ENCODE results near the gene MMP14.

Gene MMP14

DNA sequence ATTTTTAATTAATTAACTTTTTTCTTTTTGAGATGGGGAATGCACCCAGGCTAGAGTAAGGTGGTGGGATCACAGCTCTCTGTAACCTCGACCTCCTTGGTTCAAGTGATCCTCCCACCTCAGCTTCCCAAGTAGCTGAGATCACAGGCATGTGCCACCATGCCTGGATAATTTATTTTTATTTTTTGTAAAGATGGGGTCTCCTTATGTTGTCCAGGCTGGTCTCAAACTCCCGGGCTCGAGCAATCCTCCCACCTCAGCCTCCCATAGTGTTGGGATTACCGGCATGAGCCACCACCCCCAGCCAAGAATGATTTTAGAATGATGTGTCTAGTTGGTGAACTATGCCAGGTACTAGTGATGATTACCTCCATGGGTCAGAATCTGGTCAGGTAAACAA, 28.6 kb downstream of the MMP14 start:
- no peak for DNase-seq

DNA sequence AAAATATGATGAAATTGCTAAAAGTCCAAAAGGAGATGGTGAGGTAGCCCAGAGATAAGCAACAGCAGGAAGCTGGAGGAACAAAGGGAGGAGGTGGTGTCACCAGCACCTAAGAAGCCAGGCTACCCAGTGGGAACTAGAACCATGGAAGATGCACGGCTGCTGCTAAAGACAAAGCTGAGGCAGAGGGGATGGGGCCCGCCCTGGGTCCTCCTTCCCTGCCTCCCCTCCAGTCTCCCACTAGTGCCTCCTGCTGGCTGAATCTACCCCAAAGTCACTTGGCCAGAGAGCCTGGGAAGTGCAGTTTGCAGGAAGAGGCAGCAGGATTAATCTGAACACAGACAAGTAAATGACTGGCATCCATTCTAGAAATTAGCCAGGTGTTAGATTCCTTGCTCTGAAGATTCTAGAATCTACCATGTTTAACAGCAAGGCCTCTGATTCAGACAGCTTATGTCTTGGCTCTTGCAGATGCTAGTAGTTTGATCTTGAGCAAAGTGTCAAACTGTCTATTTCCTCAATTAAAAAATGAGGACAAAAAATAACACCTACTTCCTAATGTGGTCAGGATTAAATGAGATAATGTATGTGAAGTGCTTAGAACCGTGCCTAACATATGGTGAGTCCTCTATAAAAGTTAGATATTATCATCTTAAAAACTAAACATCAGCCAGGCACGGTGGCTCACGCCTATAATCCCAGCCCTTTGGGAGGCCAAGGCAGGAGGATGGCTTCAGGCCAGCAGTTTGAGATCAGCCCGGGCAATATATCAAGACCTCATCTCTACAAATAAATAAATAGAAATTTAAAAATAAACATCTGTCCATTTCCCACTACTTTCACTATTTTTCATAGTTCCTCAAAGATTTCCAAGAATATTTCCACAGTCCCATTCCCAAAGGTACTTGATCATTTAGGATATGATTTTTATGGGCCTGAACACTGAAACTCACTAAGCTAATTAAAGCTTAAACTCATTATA, 29.3 kb downstream of the MMP14 start:
- no peak for DNase-seq

DNA sequence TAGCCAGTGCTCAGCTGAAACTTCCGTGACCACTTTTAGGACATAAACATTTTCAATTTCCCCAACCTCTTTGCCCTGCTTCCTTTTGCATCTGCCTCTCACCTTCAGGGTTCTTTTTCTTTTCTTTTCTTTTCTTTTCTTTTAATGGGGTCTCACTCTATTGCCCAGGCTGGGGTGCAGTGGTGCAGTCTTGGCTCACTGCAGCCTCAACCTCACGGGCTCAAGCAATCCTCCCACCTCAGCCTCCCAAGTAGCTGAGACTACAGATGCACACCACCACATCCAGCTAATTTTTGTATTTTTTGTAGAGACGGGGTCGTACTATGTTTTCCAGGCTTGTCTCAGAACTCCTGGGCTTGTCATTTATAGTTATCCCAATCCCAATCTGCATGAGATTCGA, 30.5 kb downstream of the MMP14 start:
- no peak for DNase-seq

DNA sequence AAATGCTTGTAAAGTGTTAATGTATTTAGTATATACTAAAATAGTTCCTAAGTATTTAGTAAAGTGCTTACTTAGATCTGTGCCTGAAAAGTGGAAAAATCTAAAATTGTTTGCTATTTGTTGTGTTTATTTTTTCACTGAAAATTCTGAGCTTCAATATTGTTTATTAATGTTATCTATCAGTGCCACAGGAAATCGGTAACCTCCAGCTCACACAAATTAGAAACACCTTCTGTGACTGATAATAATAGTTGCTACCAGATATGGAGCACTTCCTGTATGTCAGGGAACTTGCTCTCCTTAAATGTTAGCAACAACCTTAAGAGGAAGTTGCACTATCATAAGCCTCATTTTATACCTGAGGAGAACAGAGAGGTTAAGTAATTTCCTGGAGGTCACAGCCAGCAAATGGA, 34.4 kb downstream of the MMP14 start:
- peak; percentile 13 for DNase-seq

DNA sequence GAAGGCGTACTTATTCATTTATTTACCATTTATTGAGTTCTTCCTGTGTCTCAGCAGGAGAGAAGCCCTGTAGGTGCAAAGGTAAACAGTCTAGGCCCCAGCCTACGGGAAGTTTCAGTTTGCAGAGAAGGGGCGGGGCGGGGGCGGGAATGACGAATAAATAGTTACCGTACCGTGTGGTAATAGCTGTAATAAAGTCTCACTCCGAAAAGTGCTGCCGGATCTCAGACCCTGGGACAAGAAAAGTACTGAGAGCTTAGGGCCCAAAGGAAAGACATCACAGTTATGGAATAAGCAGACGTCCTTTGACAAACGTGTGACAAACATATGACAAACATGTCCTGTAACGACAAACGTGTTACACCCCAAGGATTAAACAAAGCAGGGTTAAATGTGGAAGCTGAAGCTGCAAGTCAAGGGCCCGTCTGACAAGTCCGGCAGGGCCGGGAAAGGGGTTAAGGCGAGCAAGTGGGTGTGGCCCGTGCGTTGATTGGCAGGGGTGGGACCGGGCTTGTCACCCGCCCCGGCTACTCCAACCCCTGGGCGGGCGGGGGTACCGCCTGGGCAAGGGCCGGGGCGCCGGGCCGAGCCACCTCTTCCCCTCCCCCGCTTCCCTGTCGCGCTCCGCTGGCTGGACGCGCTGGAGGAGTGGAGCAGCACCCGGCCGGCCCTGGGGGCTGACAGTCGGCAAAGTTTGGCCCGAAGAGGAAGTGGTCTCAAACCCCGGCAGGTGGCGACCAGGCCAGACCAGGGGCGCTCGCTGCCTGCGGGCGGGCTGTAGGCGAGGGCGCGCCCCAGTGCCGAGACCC, 35.0 kb downstream of the MMP14 start, which contains the start of gene LRP10:
Gene LRP10, plus strand, starts transcription at position 517 of the 809 bp plus-strand sequence. CDS start 564 bp downstream, outside the sequence.
- DNase-seq = no peak

DNA sequence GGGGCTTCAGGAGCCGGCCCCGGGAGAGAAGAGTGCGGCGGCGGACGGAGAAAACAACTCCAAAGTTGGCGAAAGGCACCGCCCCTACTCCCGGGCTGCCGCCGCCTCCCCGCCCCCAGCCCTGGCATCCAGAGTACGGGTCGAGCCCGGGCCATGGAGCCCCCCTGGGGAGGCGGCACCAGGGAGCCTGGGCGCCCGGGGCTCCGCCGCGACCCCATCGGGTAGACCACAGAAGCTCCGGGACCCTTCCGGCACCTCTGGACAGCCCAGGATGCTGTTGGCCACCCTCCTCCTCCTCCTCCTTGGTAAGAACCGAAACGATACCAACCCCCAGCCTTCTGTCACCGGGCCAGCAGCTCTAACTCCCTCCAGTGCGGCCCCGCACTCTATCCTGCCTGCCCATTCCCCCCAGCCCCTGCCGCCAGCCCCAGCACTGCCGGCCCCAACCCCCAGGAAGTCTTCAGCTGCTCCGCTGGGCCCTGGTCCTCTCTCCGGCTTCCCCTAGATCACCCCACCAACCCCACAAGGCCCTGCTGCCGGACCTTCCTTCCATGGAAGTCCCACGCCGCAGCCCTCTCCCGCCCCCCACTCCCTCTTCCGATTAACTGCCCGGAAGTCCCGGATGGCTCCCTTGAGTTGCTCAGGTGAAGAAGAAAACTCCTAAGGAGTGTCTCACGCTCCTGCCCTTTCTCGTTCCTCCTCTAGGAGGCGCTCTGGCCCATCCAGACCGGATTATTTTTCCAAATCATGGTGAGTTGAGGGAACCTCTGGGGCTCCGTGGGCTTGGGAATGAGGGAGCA, 35.8 kb downstream of the MMP14 start:
- no peak for DNase-seq

DNA sequence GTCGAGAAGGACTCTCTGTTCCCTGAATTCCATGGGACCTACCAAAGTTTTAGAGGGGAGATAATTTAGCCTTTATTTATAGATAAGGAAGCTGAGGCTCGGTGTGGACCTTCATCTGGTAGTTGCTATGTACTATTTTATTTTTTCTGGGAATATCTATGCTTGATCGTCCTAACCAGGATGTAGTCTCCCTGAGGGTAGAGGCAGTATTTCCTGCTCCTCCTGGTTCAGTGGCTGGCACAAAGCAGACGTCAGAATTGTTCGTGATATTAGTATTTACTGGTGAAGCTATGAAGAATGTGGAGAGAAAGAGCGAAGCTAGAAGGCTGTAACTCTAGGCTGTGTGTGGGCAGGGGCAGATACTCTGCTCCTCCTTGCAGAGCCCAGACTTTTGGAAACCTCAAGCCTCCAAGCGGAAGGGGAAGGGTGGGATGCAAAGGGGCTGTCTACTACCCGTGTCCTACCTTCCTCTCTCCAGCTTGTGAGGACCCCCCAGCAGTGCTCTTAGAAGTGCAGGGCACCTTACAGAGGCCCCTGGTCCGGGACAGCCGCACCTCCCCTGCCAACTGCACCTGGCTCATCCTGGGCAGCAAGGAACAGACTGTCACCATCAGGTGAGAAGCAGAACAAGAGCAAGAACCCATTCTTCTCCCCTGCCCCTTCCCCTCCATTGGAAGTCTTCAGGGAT, 36.6 kb downstream of the MMP14 start:
- DNase-seq = no peak

DNA sequence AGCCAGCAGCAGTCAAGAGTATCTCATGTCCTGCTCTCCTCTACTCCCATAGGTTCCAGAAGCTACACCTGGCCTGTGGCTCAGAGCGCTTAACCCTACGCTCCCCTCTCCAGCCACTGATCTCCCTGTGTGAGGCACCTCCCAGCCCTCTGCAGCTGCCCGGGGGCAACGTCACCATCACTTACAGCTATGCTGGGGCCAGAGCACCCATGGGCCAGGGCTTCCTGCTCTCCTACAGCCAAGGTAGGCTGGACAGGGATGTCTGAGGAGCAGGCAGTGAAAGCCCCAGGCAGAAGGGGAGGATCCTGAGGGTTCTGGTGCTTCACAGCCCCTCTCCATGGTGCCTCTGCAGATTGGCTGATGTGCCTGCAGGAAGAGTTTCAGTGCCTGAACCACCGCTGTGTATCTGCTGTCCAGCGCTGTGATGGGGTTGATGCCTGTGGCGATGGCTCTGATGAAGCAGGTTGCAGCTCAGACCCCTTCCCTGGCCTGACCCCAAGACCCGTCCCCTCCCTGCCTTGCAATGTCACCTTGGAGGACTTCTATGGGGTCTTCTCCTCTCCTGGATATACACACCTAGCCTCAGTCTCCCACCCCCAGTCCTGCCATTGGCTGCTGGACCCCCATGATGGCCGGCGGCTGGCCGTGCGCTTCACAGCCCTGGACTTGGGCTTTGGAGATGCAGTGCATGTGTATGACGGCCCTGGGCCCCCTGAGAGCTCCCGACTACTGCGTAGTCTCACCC, 38.8 kb downstream of the MMP14 start:
- DNase-seq = no peak

DNA sequence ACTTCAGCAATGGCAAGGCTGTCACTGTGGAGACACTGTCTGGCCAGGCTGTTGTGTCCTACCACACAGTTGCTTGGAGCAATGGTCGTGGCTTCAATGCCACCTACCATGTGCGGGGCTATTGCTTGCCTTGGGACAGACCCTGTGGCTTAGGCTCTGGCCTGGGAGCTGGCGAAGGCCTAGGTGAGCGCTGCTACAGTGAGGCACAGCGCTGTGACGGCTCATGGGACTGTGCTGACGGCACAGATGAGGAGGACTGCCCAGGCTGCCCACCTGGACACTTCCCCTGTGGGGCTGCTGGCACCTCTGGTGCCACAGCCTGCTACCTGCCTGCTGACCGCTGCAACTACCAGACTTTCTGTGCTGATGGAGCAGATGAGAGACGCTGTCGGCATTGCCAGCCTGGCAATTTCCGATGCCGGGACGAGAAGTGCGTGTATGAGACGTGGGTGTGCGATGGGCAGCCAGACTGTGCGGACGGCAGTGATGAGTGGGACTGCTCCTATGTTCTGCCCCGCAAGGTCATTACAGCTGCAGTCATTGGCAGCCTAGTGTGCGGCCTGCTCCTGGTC, 39.4 kb downstream of the MMP14 start:
- no peak for DNase-seq

DNA sequence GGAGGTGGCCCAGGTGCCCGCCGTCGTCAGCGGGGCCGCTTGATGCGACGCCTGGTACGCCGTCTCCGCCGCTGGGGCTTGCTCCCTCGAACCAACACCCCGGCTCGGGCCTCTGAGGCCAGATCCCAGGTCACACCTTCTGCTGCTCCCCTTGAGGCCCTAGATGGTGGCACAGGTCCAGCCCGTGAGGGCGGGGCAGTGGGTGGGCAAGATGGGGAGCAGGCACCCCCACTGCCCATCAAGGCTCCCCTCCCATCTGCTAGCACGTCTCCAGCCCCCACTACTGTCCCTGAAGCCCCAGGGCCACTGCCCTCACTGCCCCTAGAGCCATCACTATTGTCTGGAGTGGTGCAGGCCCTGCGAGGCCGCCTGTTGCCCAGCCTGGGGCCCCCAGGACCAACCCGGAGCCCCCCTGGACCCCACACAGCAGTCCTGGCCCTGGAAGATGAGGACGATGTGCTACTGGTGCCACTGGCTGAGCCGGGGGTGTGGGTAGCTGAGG, 40.7 kb downstream of the MMP14 start:
- DNase-seq = no peak

DNA sequence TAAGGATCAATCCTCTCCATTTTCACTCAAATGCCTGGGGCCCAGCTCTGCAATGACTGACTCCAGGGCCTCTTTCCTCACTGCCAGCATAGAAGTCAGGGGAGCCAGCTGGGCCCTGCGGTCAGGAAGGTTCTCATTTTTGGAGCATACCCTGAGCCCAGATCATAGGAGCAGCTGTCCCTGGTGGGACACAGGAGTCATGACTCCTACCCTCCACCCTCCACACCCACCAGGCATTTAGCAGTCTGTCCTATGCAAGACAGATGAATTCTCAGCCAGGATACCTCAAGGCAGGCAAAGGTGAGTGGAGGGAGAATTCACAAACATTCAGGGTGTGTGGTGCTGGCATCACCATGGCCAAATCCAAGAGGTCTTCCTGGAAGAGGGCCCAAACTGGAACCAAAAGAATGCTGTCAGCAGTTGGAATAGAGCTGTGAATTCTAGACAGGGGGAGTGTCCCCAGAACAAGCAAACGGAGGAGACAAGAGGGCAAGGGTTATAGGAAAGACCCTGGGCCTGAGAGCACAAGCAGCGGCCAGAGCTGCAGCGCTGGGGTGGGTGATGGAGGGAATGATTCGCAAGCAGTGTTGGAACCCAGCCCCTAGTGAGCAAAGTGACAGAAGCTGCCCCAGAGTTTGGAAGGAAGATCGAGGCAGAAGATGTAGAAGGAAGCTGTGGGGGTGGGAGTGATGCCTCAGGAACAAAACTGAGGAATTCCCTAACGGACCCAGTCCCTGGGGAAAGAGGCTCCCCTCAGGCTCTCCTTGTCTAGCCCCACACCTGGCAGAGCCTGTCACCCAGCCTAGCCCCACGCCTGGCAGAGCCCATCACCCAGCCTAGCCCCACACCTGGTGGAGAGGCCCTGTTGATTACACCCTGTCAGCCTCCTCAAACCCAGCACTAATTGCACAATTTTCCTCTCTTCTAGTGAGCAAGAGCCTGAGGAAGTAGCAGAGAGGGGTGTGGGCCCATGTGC, 42.2 kb downstream of the MMP14 start:
- DNase-seq = no peak

DNA sequence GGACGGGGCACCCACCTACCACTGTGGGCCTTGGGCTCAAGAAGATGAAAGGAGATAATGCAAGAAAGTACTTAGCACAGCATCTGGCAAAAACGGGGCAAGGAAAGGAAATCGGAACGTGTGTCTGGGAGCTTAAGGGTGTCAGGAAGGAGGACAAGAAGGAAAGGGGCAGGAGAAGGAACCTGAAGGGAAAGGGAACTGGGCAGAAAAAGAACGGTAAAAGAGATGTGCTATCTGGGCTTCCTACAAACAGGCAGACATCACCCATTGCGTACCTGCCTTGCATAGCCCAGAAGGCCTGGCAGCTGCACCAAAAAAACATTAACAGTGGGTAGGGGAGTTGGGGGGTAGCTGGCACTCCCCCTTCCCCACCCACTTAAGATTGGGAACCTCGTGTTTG, 45.7 kb downstream of the MMP14 start:
- DNase-seq = no peak

DNA sequence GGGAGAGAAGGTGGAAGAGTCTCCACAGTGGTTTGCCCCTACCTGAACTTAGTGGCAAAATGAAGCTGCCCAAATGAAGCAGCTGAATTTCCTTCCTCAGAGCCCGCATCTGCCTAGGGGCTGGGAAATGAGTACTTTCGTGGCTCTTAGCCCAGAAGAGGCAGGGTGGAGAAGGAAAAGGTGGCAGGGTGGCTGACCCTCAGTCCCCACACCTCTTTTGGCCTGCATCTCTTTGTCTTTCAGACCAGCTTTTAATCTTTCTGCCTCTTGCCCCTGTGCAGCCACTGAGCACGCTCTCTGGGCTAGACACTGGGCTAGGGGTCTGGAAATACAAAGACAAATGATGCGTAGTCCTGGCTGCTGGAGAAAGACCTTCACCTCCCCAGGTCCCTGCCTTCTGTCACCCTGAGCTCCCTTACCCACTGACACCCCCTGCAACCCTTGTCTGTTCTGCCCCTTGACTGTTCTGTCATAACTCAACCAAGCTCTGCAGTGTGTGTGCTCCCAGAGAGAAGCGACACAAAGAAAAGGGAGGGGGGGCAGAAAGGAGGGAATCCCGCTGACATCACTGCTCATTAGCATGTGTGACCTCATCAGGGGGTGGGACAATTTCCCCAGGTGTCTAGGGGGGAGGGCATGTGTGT, 46.3 kb downstream of the MMP14 start:
- no peak for DNase-seq

DNA sequence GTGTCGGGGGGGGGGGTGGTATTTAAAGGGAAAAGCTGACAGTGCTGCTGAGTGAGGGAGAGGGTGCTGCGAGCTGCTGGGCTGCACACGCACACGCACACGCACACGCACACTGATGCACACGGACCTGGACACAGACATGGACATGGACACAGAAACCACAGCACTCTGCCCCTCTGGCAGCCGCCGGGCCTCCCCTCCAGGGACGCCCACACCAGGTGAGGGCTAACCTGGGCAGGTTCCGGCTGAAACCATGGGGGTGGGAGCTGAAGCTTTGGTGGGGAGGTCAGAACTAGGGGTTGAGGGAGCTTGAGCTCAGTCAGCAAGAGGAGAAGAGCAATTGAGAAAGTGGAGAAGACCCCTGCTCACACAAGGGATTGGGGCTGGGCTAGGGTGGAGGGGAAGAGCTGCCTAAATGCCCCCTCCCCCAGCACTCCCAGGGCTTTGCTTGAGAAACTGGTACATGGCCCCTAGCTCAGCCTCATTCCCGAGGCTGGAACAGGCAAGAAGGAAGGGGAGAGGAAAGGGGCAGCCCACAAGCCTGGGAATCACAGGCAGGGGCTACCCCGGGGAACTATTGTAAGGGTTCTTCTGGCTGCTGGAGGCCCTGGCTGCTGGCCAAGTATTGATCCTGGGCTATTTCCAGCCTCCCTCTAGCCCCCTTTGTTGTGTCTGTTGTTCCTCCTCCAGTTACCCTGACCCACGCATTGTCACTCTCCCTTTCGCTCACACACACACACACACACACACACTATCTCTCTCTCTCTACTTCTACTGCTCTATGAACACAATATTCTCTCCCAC, 47.0 kb downstream of the MMP14 start, which contains the start of gene REM2:
Gene REM2, plus strand, starts transcription at position 50 of the 804 bp plus-strand sequence. Its CDS starts 66 bp downstream, at position 116.
- no peak for DNase-seq

DNA sequence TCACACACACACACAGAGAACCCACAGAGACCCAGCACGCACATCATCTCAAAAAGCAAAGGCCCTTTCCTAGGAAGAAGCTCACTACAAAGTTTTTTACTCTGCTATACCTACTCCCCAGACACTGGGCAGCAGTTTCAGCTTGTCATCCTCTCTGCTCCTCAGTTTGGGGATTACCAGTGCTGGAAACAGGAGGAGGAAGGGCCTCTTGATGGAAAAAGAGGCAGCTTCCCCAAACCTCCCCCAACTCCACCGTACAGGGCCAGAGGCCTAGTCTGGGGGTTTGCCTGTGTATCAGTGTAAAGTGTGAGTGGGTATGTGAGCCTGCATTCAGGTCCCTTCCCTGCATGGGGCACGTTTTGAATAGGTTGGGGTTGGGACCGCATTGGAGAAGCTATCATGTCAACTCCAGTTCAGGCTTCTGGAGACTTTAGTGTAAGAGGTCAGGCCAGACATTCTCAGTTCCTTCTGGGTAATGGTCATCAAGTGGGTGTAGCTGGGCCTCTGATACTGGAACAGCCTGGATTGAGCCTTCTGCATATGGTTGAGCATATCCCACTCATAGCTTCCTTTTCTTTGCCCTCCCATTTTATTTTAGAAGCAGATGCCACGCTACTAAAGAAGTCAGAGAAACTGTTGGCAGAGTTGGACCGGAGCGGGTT, 47.8 kb downstream of the MMP14 start:
- no peak for DNase-seq

DNA sequence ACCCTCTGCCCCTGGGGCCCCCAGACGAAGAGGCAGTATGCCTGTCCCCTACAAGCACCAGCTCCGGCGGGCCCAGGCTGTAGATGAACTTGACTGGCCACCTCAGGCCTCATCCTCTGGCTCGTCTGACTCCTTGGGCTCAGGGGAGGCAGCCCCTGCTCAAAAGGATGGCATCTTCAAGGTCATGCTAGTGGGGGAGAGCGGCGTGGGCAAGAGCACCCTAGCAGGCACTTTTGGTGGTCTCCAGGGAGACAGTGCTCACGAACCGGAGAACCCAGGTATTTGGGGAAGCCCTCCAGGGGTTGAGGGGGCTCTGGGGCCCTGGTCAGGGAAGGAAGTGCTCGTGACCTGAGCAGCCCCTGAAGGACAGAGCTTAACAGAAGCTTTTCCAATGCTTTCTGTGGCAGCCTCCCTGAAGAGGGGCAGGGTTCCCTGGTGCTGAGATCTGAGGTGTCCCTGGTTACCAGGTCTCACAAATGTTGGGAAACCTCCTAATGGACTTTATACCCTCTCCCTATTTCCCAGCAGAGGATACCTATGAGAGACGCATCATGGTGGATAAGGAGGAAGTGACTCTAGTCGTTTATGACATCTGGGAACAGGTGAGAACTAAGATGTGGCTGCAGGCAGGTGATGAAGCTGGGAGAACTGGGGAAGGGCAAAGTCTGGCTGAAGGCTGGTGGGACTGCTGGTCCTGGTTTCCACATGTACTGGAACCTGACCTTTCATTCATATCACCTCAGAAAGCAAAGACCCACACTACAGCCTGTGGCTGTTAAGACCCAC, 48.5 kb downstream of the MMP14 start:
- DNase-seq = no peak

DNA sequence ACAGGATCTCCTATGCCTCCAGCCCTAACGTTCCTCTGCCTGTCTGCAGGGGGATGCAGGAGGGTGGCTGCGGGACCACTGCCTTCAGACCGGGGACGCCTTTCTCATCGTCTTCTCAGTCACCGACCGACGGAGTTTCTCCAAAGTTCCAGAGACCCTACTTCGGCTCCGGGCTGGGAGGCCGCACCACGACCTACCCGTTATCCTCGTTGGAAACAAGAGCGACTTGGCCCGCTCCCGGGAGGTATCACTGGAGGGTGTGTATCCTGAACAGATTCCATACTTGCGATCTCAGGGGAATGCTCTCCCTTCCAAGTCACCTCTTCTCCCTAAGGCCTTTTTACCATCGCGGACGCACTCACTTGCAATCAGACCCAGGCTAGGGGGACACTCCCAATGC, 49.6 kb downstream of the MMP14 start:
- no peak for DNase-seq

Measured in SIG-M5 (cell line).